ENCODE results near the gene MTIF3.

MTIF3 gene

DNA sequence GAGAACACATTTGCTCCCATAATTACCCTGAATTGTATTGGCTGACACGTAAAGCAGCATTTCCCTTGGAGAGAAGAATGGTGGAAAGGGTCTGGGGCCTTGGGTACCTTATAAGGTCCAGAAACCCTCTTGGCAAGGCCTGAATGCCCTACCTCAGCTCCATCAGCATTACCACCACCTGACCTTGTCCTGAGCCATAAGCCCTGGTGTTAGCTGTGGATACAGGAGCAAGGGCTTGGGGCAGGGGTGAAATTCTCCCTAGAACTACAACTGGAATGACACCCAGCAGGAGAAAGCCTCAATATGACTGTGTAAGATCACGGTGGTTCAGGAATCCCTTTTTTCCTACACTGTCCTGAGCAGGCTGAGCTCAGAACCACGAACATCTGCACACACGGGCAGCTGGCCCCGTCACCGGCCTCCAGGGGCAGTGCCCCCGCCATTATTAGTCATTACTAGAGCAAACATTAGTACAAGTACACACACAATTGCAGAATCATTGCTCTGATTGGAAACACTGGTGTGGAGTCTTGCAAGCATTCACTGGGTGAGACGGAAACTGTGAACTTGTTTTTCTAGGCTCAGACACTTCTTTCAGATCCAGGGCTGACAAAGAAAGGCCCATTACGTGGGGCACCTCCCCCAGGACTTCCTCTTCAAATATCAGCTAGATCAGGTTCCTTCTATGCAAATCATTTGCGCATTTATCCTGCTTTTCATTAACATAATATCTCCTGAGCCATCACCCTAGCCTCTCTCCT is 26.8 kb upstream of the MTIF3 start:
- no peak overlapping the region for H3K9ac ChIP-seq (ENCODE audit: low read depth, low read length)
- H3K36me3 ChIP-seq (ENCODE audit: insufficient read depth, low read depth, low read length) = no peaks in the 10 kb centered on the region
- no peak overlapping the region for H3K27ac ChIP-seq (ENCODE audit: low read length)
- H3K4me3 ChIP-seq (ENCODE audit: low read length) = no peak overlapping the region
- no peaks in the 10 kb centered on the region for H3K27me3 ChIP-seq (ENCODE audit: insufficient read depth, low read length)
- no peaks in the 10 kb centered on the region for H3K4me1 ChIP-seq (ENCODE audit: insufficient read depth, low read length)
- H3K9me3 ChIP-seq (ENCODE audit: insufficient read depth, low read depth, low read length) = no peaks in the 10 kb centered on the region

DNA sequence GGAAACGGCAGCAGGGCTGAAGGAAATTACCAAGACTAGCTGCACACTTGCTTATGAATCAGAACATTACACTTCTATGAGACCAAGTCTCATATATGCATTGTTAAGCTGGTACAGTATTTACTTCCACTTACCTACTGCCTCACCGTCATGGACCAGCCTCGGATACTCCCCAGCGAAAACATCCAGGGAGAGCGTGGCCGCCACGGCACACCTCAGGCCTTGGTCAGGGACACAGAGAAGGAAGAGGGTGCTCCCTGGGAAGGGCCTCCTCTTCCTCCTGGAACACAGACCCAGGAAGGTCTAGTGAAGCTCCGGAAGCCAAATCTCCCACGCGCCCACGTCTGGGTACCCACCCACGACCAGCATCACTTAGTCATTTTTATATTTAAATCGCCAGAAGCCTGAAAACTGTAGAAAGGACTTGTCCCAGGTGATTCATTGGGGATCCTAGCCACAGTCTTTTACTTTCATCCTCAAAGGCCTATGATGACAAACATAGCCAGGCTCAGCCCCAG is 24.4 kb upstream of the MTIF3 start:
- Histone ChIP-seq H3K27me3 (ENCODE audit: insufficient read depth, low read length) (no peaks in the 10 kb centered on the region), H3K9ac (ENCODE audit: low read depth, low read length) (no peak overlapping the region), H3K27ac (ENCODE audit: low read length) (no peak overlapping the region), H3K4me3 (ENCODE audit: low read length) (no peak overlapping the region), H3K36me3 (ENCODE audit: insufficient read depth, low read depth, low read length) (no peaks in the 10 kb centered on the region), H3K4me1 (ENCODE audit: insufficient read depth, low read length) (no peaks in the 10 kb centered on the region), H3K9me3 (ENCODE audit: insufficient read depth, low read depth, low read length) (no peaks in the 10 kb centered on the region)

DNA sequence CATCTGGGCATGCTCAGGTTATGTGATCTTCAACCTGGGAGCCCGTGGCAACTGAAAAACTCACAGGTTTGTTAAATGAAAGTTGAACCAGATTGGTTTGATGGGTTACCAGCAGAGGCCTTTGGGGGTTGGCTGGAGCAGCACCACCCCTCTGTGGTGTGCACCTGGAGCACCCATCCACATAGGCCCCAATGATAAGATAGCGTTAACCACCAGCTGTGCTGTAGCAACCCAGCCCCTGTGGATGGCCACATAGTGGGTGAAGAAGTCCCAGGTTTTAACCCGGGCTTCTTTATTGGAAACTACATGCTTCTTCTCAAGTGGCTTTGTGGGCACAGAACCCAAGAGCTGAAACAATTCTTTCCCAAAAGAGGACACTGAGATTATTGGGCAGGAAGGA is 22.6 kb upstream of the MTIF3 start:
- Histone ChIP-seq H3K4me3 (ENCODE audit: low read length) (no peak overlapping the region), H3K27ac (ENCODE audit: low read length) (no peak overlapping the region), H3K4me1 (ENCODE audit: insufficient read depth, low read length) (no peaks in the 10 kb centered on the region), H3K9me3 (ENCODE audit: insufficient read depth, low read depth, low read length) (no peaks in the 10 kb centered on the region), H3K27me3 (ENCODE audit: insufficient read depth, low read length) (no peaks in the 10 kb centered on the region), H3K36me3 (ENCODE audit: insufficient read depth, low read depth, low read length) (no peaks in the 10 kb centered on the region), H3K9ac (ENCODE audit: low read depth, low read length) (no peak overlapping the region)

DNA sequence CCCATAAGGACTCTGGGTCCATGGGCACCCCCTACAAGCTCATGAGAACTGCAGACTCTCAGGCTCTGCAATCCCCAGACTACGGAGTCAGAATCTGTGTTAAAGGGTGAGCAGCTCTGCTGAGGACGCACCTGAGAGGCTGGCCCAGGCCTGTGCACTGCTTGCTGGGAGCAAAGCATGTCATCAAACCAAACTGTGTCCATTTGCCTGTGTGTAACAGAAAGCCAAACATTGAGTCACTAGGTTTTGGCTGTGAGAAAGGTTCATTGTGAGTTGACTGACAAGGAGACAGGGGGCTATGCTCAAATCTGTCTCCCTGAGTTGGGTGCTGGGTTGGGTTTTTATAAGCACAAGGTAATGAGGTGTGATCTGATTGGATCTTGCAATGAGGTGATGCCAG is 22.1 kb upstream of the MTIF3 start:
- Histone ChIP-seq H3K4me1 (ENCODE audit: insufficient read depth, low read length) (no peaks in the 10 kb centered on the region), H3K27ac (ENCODE audit: low read length) (no peak overlapping the region), H3K4me3 (ENCODE audit: low read length) (no peak overlapping the region), H3K9me3 (ENCODE audit: insufficient read depth, low read depth, low read length) (no peaks in the 10 kb centered on the region), H3K27me3 (ENCODE audit: insufficient read depth, low read length) (no peaks in the 10 kb centered on the region), H3K36me3 (ENCODE audit: insufficient read depth, low read depth, low read length) (no peaks in the 10 kb centered on the region), H3K9ac (ENCODE audit: low read depth, low read length) (no peak overlapping the region)

DNA sequence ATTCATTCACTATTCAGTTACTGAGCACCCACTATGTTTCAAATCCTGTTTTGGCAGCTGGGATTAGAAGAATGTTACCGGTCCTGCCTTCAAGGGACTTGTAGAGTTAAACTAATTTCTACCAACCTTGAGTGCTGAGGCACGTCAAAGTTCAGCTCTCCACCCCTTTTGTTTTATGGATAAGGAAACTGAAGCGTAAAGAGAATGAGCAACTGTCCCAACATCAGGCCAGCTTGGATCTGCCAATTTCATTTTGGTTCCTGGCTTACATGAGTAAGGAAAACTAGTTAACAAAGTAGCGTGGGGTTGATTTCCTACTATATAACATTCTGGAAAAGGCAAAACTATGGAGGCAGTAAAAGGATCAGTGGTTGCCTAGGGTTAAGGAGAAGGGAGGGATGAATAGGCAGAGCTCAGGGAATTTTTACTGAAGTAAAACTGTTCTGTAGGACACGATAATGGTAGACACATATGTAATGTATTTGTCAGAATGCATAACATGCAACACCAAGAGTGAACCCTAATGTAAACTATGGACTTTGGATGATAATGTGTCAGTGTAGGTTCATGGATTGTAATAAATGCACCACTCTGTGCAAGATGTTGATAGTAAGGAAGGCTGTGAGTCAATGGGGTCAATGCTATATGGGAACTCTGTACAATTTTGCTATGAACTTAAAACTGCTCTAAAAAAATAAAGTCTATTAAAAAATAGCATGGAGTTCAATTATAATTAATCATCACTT is 19.9 kb upstream of the MTIF3 start:
- Histone ChIP-seq H3K27ac (ENCODE audit: low read length) (no peak overlapping the region), H3K9me3 (ENCODE audit: insufficient read depth, low read depth, low read length) (no peaks in the 10 kb centered on the region), H3K27me3 (ENCODE audit: insufficient read depth, low read length) (no peaks in the 10 kb centered on the region), H3K9ac (ENCODE audit: low read depth, low read length) (no peak overlapping the region), H3K4me3 (ENCODE audit: low read length) (no peak overlapping the region), H3K36me3 (ENCODE audit: insufficient read depth, low read depth, low read length) (no peaks in the 10 kb centered on the region), H3K4me1 (ENCODE audit: insufficient read depth, low read length) (no peaks in the 10 kb centered on the region)

DNA sequence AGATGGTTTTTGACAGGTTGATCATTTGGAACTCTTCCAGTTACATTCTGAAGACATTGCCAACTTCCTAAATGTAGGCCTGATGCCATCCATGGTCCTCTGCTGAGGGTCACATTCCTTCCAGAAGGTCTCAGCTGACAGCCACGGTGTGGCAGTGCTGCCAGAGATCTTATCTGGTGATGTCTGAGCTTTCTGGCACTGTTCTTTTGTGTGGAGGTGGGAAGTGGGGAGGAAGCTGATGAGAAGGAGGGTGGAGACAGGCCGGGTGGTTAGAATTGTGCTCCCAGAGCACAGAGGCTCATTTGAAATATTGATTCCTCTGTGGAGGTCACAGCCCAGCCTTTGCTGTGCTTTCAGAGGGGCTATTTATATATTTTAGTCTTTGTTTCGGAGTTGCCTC is 16.1 kb upstream of the MTIF3 start:
- Histone ChIP-seq H3K27ac (ENCODE audit: low read length) (no peak overlapping the region), H3K4me1 (ENCODE audit: insufficient read depth, low read length) (no peaks in the 10 kb centered on the region), H3K36me3 (ENCODE audit: insufficient read depth, low read depth, low read length) (no peaks in the 10 kb centered on the region), H3K27me3 (ENCODE audit: insufficient read depth, low read length) (no peaks in the 10 kb centered on the region), H3K9me3 (ENCODE audit: insufficient read depth, low read depth, low read length) (no peaks in the 10 kb centered on the region), H3K9ac (ENCODE audit: low read depth, low read length) (no peak overlapping the region), H3K4me3 (ENCODE audit: low read length) (no peak overlapping the region)

DNA sequence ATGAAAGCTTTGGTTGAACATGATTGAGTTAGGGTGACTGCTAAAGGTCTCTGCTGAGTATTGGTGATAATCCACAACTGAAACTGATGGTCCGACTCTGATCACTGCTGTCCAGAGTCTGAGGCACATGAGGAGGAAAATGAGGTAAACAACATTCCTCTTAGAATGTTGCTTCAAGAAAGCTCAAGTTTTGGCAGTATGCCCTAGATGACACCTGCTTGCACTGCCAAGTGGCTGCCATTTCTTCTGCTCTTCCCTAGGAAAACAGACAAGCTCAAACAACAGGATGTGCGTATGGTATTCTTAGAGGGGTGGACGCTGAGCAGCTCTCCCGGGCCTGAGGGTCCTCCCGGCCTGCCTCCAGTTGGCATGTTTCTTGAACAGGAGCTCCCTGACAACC is 15.2 kb upstream of the MTIF3 start:
- Histone ChIP-seq H3K9ac (ENCODE audit: low read depth, low read length) (no peak overlapping the region), H3K27me3 (ENCODE audit: insufficient read depth, low read length) (no peaks in the 10 kb centered on the region), H3K4me3 (ENCODE audit: low read length) (no peak overlapping the region), H3K36me3 (ENCODE audit: insufficient read depth, low read depth, low read length) (no peaks in the 10 kb centered on the region), H3K27ac (ENCODE audit: low read length) (no peak overlapping the region), H3K4me1 (ENCODE audit: insufficient read depth, low read length) (no peaks in the 10 kb centered on the region), H3K9me3 (ENCODE audit: insufficient read depth, low read depth, low read length) (no peaks in the 10 kb centered on the region)

DNA sequence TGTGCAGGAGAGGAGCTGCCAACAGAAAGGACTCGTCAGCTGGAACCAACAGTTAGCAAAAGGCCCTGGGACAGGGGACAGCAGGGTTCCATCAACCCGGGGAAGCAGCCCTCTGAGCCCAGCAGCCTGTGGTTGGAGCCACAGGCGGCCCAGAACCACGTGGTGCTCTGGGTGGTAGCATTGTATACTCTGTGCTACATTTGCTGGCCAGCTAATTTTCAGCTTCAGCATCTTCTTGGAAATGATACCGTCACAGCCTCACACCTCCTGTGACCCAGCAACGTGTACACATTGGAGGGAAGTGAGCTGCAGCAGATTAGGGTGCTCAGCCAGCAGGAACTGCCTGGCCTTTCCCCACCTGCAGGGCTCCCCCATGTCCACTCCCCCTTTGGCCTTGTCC is 13.1 kb upstream of the MTIF3 start:
- no peak overlapping the region for H3K27ac ChIP-seq (ENCODE audit: low read length)
- no peaks in the 10 kb centered on the region for H3K9me3 ChIP-seq (ENCODE audit: insufficient read depth, low read depth, low read length)
- H3K36me3 ChIP-seq (ENCODE audit: insufficient read depth, low read depth, low read length) = no peaks in the 10 kb centered on the region
- no peak overlapping the region for H3K4me3 ChIP-seq (ENCODE audit: low read length)
- no peaks in the 10 kb centered on the region for H3K27me3 ChIP-seq (ENCODE audit: insufficient read depth, low read length)
- H3K4me1 ChIP-seq (ENCODE audit: insufficient read depth, low read length) = no peaks in the 10 kb centered on the region
- H3K9ac ChIP-seq (ENCODE audit: low read depth, low read length) = no peak overlapping the region

DNA sequence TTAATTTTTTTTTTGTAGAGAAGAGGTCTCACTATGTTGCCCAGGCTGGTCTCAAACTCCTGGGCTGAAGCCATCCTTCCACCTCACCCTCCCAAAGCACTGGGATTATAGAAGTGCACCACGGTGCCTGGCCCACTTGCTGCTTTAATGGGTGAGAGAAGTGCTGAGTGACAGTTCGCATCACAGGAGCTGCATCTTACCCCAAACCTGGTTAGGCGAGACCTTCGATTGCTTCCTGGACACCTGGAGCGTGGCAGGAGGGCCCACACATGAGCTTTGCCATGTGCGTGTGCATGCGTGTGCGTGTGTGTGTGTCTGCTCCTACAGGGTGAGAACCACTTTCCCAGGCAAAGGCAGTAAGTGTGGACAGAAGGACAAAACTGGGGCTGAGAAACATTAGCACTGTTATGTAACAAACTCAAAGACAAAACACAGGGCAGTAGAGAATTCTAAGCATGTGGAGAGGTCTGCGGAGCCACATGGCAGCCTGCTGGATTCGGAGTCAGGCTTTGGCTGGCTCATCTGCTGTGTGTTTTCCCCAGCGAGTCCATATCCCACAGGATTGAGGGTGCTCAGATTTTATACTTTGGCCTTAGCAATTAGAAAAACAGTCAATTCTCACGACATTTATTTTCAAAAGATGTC is 11.7 kb upstream of the MTIF3 start:
- H3K4me1 ChIP-seq (ENCODE audit: insufficient read depth, low read length) = no peaks in the 10 kb centered on the region
- no peak overlapping the region for H3K27ac ChIP-seq (ENCODE audit: low read length)
- no peaks in the 10 kb centered on the region for H3K9me3 ChIP-seq (ENCODE audit: insufficient read depth, low read depth, low read length)
- H3K4me3 ChIP-seq (ENCODE audit: low read length) = no peak overlapping the region
- H3K36me3 ChIP-seq (ENCODE audit: insufficient read depth, low read depth, low read length) = no peaks in the 10 kb centered on the region
- no peak overlapping the region for H3K9ac ChIP-seq (ENCODE audit: low read depth, low read length)
- H3K27me3 ChIP-seq (ENCODE audit: insufficient read depth, low read length) = no peaks in the 10 kb centered on the region

DNA sequence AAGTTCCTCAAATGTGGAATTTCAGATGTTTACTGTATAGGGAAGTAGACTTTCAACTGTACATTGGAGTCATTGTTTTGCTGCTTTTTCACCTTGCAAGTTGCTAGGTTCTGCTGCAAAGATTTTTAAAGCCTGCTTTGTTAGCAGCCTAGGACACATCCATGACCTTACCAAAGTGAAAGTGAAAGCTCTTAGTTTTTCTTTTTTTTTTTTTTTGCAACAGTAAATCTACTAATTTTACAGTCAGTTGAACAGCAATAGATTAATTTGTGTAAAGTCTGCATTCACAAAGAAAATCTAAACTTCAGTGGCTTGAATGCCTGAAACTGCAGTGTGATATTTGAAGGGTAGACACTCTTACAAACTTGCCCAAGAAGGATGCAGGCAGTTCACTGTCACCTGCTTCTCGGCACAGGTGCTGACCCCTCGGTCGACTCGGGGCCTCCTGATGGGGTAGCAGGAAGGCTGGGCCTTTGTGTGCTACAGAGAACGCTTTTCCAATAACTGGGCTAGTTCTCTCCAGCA is 5.0 kb upstream of the MTIF3 start:
- no peak overlapping the region for H3K4me3 ChIP-seq (ENCODE audit: low read length)
- no peaks in the 10 kb centered on the region for H3K9me3 ChIP-seq (ENCODE audit: insufficient read depth, low read depth, low read length)
- no peaks in the 10 kb centered on the region for H3K36me3 ChIP-seq (ENCODE audit: insufficient read depth, low read depth, low read length)
- H3K4me1 ChIP-seq (ENCODE audit: insufficient read depth, low read length) = peaks cover 5% of the 10 kb centered on the region; the same call in 1 of the 2 replicates
- peak overlapping the region; percentile 34; the same call in 1 of the 2 replicates for H3K9ac ChIP-seq (ENCODE audit: low read depth, low read length)
- H3K27me3 ChIP-seq (ENCODE audit: insufficient read depth, low read length) = peaks cover 11% of the 10 kb centered on the region; the same call in 1 of the 2 replicates
- no peak overlapping the region for H3K27ac ChIP-seq (ENCODE audit: low read length)

DNA sequence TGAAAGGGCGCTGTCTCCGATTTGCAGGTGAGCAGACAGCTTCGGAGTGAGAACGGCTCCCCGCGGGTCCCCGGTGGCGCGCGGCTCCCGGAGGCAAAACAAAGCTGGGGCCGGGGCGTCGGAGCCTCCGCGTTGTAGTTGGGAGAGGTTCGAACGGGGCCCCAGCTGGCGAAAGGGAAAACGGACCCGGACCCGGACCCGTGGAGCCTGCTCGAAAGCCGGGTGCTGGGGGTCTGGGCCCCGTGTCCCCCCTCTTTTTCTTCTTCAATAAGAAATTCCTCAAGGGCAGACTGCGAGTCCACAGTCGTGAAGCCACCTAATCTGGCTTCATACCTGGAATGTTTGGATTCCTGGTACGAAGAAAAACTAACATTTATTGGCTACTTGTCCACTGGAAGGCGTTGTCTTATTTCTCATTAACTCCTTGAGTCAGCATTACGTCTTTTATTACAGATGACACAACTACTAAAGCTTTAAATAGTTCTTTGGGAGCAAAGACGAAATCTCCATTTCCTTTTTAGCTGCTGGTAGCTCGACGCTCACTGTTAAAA is 632 bp upstream of the MTIF3 start:
- Histone ChIP-seq H3K9me3 (ENCODE audit: insufficient read depth, low read depth, low read length) (no peaks in the 10 kb centered on the region), H3K27ac (ENCODE audit: low read length) (peak overlapping the region; percentile 20), H3K36me3 (ENCODE audit: insufficient read depth, low read depth, low read length) (no peaks in the 10 kb centered on the region), H3K27me3 (ENCODE audit: insufficient read depth, low read length) (peaks cover 11% of the 10 kb centered on the region; the same call in 1 of the 2 replicates), H3K4me3 (ENCODE audit: low read length) (peak overlapping the region; percentile 74), H3K4me1 (ENCODE audit: insufficient read depth, low read length) (peaks cover 10% of the 10 kb centered on the region; the same call in 1 of the 2 replicates), H3K9ac (ENCODE audit: low read depth, low read length) (peak overlapping the region; percentile 75; the same call in 1 of the 2 replicates)
